Measurements from ENCODE around the gene FLII.

The FLII gene

GRCh38 chr17:18227635-18228034, 30.9 kb downstream of the FLII start:
- peaks cover 9% of the 10 kb centered on the region for H3K36me3 ChIP-seq
- no peak overlapping the region for H3K4me3 ChIP-seq (ENCODE audit: low read depth, low read length)
- TF ChIP-seq CTCF (IDR thresholded peaks at IDR 0.05; ENCODE audit: low read depth, low read length), result no peak
- H3K27me3 ChIP-seq (ENCODE audit: insufficient read depth, low read depth, severe bottlenecking), result no peaks in the 10 kb centered on the region
- DNase-seq, result no peak
- no peaks in the 10 kb centered on the region for H3K9me3 ChIP-seq (ENCODE audit: severe bottlenecking)
- no peak overlapping the region for H3K27ac ChIP-seq

GRCh38 chr17:18226284-18226945, 32.1 kb downstream of the FLII start:
- Histone ChIP-seq H3K27me3 (ENCODE audit: insufficient read depth, low read depth, severe bottlenecking) (no peaks in the 10 kb centered on the region), H3K4me3 (ENCODE audit: low read depth, low read length) (peak overlapping the region; percentile 51), H3K9me3 (ENCODE audit: severe bottlenecking) (no peaks in the 10 kb centered on the region), H3K27ac (0 out of 2 replicates have a peak overlapping the region, but pooled peaks have one; percentile 58), H3K36me3 (no peaks in the 10 kb centered on the region)
- no peak for DNase-seq
- TF ChIP-seq CTCF (IDR thresholded peaks at IDR 0.05; ENCODE audit: low read depth, low read length), result no peak

- Histone ChIP-seq H3K27me3 (ENCODE audit: insufficient read depth, low read depth, severe bottlenecking) (no peaks in the 10 kb centered on the region), H3K4me3 (ENCODE audit: low read depth, low read length) (peak overlapping the region; percentile 51), H3K27ac (peak overlapping the region; percentile 58; the same call in 1 of the 2 replicates), H3K9me3 (ENCODE audit: severe bottlenecking) (no peaks in the 10 kb centered on the region), H3K36me3 (no peaks in the 10 kb centered on the region)
- DNase-seq, result no peak
- TF ChIP-seq CTCF (IDR thresholded peaks at IDR 0.05; ENCODE audit: low read depth, low read length), result no peak
Observed at GRCh38 chr17:18225642-18226283, 32.8 kb downstream of the FLII start.

GRCh38 chr17:18225121-18225641, 33.4 kb downstream of the FLII start, which contains the start of gene LLGL1:
Gene LLGL1 (plus strand): TSS chr17:18225635. CDS start chr17:18225683, 48 bp downstream.
- Histone ChIP-seq H3K4me3 (ENCODE audit: low read depth, low read length) (peak within 1 kb of the TSS; percentile 51), H3K36me3 (no peaks in the 10 kb centered on the region), H3K27me3 (ENCODE audit: insufficient read depth, low read depth, severe bottlenecking) (no peaks in the 10 kb centered on the region), H3K27ac (peak within 1 kb of the TSS; percentile 73), H3K9me3 (ENCODE audit: severe bottlenecking) (no peaks in the 10 kb centered on the region)
- peak; percentile 97 for DNase-seq
- TF ChIP-seq CTCF (IDR thresholded peaks at IDR 0.05; ENCODE audit: low read depth, low read length), result no peak

GRCh38 chr17:18224387-18225120, 34.0 kb downstream of the FLII start:
- Histone ChIP-seq H3K27me3 (ENCODE audit: insufficient read depth, low read depth, severe bottlenecking) (no peaks in the 10 kb centered on the region), H3K4me3 (ENCODE audit: low read depth, low read length) (peak overlapping the region; percentile 36), H3K9me3 (ENCODE audit: severe bottlenecking) (no peaks in the 10 kb centered on the region), H3K36me3 (no peaks in the 10 kb centered on the region), H3K27ac (peak overlapping the region; percentile 73)
- no peak for TF ChIP-seq CTCF (IDR thresholded peaks at IDR 0.05; ENCODE audit: low read depth, low read length)
- peak; percentile 58 for DNase-seq

Data from WERI-Rb-1 (cell line).